HS-5 (cell line): ENCODE data around the gene HERC6.
"Not testable (repeated sequence)": the region's sequence is repeated elsewhere in the genome, so short reads cannot be mapped to it uniquely, and the experiment has no call there.

Experiments
- DNase-seq: peaks from one replicate; pipeline ENCODE4 v3.0.0-alpha.2; 2012; ENCODE audit warnings: low read depth

The HERC6 gene

DNA sequence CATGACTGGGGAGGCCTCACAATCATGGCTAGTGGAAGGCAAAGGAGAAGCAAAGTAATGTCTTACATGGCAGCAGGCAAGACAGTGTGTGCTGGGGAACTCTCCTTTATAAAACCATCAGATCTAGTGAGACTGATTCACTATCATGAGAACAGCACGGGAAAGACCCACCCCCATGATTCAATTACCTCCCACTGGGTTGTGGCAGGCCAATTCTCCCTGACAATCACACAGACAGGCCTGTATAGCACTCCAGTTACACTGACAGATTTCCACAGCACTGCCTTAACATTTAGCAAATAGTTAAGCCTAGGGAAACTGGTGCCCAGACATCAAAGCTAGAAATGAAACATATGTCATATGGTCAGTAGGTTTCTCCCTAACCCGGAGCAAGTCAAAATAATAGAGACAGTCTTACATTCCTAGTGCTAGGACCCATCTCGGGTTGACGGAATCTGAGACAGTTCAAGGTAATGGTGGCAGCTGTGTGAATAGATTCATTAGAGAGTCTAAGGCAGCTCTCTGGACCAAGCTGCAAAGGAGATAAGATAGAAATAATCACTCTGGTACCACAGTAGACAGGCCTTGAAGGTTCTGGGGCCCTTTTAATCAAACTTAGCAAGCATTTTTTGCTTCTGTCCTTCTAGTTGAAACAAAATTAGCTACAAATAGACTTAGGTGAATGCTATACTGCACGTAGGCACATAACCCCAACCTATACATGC lies 68.9 kb downstream of the HERC6 start:
- no peak for DNase-seq

DNA sequence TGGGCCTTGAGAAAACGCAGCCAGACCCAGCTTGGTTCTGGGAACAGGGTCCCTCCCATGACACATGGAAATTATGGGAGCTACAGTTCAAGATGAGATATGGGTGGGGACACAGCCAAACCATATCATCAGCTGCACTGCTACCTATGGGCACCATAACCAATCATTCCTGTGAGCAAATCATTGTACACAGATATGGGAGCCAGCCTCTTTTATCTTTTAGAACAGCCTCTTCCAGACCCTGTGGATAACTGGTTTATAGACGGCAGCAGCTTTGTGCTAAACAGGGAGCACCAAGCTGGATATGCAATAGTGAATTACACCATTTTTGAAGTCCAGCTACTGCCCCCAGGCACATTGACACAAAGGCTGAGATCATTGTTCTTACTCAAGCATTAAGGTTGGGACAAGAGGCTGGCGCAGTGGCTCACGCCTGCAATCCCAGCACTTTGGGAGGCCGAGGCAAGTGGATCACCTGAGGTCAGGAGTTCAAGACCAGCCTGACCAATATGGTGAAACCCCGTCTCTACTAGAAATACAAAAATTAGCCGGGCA lies 69.6 kb downstream of the HERC6 start:
- not testable (repeated sequence) for DNase-seq

DNA sequence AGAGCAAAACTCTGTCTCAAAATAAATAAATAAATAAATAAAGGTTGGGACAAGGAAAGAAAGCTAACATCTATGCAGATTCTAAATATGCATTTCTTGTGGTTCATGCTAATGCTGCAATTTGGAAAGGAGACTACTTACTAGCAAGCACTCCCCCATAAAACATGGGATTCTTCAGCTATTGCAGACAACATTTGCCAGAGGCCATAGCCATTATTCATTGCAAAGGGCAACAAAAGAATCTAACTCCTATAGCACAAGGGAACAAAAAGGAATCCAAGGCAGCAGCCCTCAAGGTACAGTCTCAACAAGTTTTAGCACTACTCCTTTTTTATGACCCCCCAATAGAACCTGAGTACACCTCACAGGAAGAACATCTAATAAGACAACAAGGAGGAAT lies 70.2 kb downstream of the HERC6 start:
- DNase-seq = no peak

DNA sequence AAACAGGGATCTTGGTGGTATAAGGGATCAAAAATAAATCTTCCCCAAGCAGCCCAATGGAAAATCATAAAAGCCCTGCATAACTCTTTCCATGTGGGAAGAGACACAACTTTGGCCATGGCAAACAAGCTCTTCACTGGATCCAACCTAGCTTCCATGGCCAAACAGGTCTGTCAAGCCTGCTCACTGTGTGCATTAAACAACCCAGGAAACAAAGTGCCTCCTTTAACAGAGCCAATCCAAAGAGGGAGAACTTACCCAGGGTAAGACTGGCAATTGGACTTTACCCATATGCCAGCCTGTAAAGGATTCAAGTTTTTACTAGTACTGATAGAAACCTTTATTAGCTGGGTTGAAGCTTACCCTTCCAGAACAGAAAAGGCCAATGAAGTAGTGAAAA lies 70.6 kb downstream of the HERC6 start:
- no peak for DNase-seq

DNA sequence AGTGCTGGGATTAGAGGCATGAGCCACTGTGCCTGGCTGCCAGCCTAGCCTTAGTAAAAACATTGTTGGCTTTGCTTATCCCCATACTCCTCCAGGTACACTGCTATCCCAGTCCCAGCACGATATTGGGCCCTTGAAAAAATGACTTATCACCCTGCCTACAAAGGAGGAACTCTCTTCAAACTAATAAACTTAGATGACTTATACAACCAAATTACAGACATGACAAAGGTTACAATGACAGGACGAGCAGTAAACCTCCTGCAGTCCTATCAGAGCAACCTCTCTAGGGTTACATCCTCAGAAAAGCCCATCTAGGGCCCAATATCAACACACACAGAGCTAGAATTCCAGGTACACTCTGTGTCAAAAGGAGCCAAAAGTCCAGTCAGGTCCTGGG lies 72.6 kb downstream of the HERC6 start:
- DNase-seq = no peak

DNA sequence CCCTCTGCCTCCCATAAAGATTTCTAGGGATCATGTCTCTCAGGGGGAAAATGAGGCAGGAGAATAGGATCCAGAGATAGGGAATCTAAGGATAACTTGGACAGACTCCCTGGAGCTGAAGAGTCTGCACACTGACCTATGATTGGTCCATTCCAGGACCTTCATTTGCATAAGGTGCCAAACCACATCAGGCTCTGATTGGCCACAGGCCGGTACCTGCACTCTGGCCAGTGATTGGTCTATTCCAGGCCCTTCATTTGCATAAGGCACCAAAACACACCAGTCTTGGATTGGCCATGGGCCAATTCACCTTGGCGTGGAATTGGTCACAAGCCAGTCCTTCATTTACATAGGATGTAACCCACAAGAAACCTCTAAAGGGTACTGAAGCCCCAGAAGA lies 74.3 kb downstream of the HERC6 start:
- no peak for DNase-seq

DNA sequence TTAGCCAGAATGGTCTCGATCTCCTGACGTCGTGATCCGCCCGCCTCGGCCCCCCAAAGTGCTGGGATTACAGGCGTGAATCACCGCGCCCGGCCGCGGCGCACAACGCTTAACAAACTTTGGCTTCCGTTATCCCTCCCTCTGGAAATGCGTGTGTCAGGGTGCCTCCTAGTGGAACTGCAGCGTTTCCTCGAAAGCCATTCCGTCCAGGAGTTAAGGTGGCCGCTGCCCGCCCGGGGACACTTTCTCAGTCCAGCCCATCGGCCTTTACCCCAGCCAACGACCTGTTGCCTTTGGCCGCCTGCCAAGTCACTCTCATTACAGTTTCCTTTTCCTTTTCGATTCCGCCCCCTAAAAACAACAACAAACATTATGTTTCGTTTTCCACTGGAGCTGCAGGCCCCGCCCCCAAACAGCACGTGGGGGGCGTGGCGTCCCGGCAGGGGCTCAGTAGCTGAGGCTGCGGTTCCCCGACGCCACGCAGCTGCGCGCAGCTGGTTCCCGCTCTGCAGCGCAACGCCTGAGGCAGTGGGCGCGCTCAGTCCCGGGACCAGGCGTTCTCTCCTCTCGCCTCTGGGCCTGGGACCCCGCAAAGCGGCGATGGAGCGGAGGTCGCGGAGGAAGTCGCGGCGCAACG lies 78.1 kb downstream of the HERC6 start, which contains the start of gene HERC5:
TSS of gene HERC5 (plus strand) at position 450 of the 637 bp plus-strand sequence. CDS start at position 601, 151 bp downstream.
- peak; percentile 85 for DNase-seq

DNA sequence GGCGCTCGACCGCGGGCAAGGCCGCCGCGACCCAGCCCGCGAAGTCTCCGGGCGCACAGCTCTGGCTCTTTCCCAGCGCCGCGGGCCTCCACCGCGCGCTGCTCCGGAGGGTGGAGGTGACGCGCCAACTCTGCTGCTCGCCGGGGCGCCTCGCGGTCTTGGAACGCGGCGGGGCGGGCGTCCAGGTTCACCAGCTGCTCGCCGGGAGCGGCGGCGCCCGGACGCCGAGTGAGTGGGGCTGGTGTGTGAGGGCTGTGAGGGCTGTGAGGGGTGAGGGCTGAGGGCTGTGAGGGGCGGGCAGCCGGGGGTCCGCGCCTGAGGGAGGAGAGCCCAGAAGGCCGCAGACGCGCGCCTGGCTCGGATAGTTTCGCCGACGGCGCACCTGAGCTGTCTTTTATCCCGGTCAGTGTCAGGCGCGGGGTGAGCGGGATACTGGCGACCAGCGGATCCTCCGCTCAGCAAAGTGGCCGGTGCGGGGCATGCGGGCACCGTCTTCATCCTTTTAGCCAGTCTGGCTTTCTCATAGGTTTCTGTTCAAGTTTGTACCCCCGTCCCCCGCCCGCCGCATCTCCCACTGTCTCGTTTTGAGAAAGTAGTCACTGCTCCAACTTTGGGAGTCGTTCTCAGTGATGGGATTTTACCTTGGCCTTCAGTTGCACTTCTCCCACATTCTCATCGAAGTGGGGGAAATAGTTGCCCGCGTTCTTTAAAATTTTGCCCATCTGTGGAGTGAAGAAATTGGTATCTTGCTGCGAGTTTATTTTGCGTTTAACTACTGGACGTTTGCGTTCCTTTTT lies 78.9 kb downstream of the HERC6 start:
- no peak for DNase-seq

DNA sequence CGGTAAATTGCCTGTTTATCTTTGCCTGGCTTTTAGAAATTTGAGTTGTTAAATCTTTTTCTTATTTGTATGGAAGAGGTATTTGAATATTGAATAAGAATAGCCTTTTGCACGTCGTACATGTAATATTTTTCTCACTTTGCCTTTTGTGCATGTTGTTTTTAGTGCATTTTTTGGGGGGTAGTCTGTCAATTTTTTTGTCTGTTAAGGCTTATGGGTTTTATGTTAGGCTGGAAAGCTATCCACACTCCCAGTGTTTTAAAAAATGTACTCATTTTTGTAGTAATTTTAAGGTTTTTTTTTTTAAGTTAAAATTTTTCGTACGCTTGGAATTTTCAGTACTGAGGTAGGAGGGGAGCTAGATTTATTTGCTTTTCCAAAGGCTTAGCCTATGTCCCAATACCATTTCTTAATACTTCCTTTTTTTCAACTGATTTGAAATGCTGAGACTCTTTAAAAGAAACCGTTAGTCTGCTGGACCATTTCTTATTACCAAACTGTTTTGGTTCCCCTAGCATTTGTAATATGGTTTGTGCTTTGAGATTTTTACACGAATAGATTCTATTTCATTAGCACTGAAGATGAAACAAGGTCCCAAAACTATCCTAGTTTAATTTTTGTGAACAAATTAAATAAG lies 79.6 kb downstream of the HERC6 start:
- DNase-seq = no peak

DNA sequence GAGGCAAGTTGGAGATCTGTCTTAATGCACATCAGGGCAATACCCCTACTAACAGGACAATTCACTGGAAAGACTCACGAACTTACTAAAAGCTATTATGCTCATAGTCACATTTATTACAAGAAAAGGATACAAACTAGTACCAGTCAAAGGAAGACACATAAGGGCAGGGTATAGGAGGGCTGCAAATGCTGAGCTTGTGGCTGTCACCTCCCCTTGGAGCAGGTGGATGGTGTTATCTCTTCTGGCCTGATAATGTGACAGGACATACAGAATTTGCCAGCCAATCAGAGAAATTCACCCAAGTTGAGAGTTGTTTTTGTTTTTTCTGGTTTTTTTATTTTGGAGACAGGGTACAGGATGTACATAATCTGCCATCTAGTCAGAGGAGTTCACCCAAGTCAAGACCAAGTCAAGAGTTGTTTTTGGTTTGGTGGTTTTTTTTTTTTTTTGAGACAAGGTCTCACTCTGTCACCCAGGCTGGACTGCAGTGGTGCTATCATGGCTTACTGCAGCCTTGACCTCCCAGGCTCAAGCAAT lies 87.1 kb downstream of the HERC6 start:
- no peak for DNase-seq

DNA sequence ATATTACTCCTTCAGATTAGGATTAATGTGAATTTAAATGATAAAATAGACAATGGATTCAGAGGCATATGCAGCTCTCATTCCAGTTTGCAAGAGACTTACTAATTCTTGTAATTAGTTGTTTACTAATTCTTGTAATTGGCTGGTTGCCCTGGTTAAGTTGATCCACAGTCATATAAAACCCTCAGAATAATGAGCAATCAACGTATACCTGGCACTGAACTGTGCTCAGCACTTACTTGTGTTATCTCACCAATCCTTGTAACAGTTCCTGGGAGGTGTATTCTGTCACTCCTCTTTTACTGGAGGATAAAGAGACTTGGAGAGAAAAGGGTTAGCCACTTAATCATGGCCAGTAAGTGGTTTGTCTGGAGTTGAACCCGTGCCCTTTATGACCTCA lies 88.7 kb downstream of the HERC6 start:
- no peak for DNase-seq

DNA sequence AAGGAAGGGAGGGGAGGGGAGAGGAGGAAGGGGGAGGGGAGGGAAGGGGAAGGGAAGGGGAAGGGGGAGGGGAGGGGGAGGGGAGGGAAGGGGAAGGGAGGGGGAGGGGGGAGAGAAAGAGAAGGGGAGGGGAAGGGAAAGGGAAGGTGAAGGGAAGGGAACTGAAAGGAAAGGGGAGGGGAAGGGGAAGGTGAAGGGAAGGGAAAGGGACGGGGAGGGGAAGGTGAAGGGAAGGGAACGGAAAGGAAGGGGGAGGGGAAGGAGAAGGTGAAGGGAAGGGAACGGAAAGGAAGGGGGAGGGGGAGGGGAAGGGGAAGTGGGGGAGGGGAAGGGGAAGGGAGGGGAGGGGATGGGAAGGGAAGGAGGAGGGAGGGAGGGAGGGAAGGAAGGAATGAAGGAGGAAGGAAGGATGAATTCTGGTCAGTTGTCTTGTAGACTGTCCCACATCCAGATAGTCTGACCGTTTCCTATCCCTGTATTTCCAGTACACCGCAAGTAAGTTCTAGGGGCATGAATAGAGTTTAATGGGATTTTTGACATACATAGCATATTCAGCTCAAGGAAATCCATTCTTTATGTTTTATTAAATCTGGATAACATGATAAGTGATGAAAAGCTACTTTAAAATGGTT lies 98.7 kb downstream of the HERC6 start:
- DNase-seq = no peak

DNA sequence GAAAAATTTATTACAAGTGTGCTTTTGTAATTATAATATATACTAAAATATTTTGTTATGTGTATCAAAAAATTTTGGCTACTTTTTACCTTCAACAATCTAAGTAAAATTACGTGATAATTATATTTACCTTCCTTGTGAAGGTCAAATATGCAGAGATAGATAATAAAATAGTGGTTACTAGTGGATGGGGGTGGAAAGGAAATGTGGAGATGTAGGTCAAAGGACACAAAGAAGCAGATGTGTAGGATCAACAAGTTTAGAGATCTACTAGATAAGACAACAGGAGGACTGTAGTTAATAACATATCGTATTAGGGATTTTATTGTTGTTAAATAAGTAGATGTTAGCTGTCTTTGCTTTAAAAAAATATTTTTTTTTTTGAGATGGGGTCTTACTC lies 99.6 kb downstream of the HERC6 start:
- no peak for DNase-seq

DNA sequence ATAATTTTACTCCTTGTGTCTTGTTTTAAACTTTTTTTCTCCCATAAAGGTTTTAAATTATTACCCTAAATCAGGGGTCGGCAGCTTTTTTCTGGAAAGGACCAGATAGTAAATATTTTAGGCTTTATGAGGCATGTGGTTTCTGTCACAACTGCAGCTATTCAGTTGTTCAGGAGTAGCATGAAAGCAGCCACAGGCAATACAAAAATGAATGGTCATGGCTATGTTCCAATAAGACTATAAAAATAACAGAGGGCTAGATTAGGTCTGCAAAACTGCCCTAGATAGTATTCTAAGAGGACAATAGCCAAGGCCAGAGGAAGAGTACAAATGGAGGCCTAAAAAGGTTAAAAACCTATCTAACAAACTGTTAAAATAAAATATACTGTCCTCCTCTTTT lies 102.9 kb downstream of the HERC6 start:
- DNase-seq = no peak

DNA sequence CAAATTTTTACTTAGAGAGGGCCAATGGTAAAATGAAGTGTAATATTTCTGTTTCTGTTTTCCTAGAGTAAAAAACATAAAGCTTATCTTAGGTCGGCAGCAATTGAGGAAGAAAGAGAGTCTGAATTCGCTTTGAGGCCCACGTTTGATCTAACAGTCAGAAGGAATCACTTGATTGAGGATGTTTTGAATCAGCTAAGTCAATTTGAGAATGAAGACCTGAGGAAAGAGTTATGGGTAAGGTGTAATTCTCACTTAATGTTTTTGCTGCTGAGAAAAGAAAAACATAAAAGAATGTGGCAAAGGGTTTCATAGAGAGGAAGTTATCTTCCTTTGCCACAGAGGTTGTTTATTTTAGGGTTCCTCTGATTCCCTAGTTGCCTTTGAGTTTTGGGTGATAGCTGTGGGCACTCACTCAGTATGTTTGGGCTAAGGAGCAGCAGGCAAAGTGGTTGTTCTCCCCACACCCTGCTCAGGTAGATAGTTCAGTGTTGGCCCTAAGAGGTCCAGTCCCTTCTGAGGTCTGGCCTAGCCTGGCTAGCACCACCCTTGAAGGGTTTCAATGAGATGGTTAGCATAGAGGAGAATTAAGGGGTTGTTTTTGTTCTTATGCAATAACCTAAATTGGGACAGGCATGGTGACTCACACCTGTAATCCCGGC lies 110.6 kb downstream of the HERC6 start:
- DNase-seq = no peak
